Esophagus muscularis mucosa (tissue), 4 donors: ENCODE measurements around the gene SOBP. TPM values are rescaled to one million over a fixed set of nuclear protein-coding genes. Genes with fewer than 3 reads are reported as not detected.

ENCODE experiments used
- DNase-seq: peaks from one replicate; pipeline ENCODE4 v3.0.0-alpha.2; 2017; ENCODE audit errors: extremely low spot score
- H3K27ac ChIP-seq, 4 donors: fragments of 200-600 bp; sonication (generic); replicated peaks in 1 of 4; 1 replicate in 3 of 4; 2 replicates in 1 of 4; pipeline ENCODE4 v1.5.1; 2016 to 2019; ENCODE audit warnings: mild to moderate bottlenecking in 1 of 4
- H3K27me3 ChIP-seq, 4 donors: fragments of 200-600 bp; sonication (generic); one replicate each; pipeline versions ENCODE4 v1.5.1 to v1.6.0; 2016 to 2019
- H3K36me3 ChIP-seq, 4 donors: fragments of 200-600 bp; sonication (generic); one replicate each; pipeline ENCODE4 v1.5.1; 2016 to 2019
- H3K4me1 ChIP-seq, 4 donors: fragments of 200-600 bp; sonication (generic); one replicate each; pipeline ENCODE4 v1.5.1; 2016 to 2019
- H3K4me3 ChIP-seq, 4 donors: fragments of 200-600 bp; sonication (generic); 1 replicate in 2 of 4; 2 replicates in 2 of 4; pipeline ENCODE4 v1.5.1; 2016 to 2019; ENCODE audit warnings: mild to moderate bottlenecking in 4 of 4, moderate library complexity in 1 of 4
- H3K9me3 ChIP-seq, 4 donors: fragments of 200-600 bp; sonication (generic); 1 replicate in 3 of 4; 2 replicates in 1 of 4; pipeline ENCODE4 v1.5.1; 2016 to 2019
- EP300 ChIP-seq: sonication (generic); formaldehyde crosslinking; IDR thresholded peaks from one replicate; pipeline ENCODE4 v1.6.1; 2017; ENCODE audit warnings: antibody characterized with exemption
- POLR2A ChIP-seq: fragments of 450-650 bp; IDR thresholded peaks from one replicate; pipeline ENCODE4 v1.6.1; 2017; ENCODE audit warnings: antibody characterized with exemption, moderate library complexity, mild to moderate bottlenecking, low read depth
- POLR2AphosphoS5 ChIP-seq, 2 donors: sonication (generic); formaldehyde crosslinking; IDR thresholded peaks; one replicate each; pipeline ENCODE4 v1.6.1; 2017; ENCODE audit warnings: antibody characterized with exemption in 2 of 2
- WGBS: methylation state at CpG from one replicate; pipeline ENCODE4 v1.1.5; 2018; 5-methylcytosine and 5-hydroxymethylcytosine counted together
- intact Hi-C: fragments of 100-400 bp; cut with DNase I; formaldehyde crosslinking; loops from one replicate; pipeline ENCODE4 v1.15.1; 2023
- total RNA-seq, 4 donors: library from RNA; depleted of rRNA; stranded (reverse); fragments of >200 nt; gene quantifications; one replicate each; pipeline versions ENCODE4 v1.1.0 to v1.2.1, GENCODE V29; 2016
- TF ChIP-seq, protein P1 (sequence below), 3 experiments: fragments of 200-600 bp in 2 of 3; fragments of 450-650 bp in 1 of 3; sonication (generic) in 2 of 3; IDR thresholded peaks; one replicate each; pipeline ENCODE4 v1.5.1; 2017 to 2019; ENCODE audit warnings: antibody characterized with exemption in 3 of 3, mild to moderate bottlenecking in 2 of 3, moderate library complexity in 1 of 3

The SOBP gene
- total RNA-seq, 4 donors from 2014 or later, result 18.6 to 44.1 (median 27.6) TPM

DNA sequence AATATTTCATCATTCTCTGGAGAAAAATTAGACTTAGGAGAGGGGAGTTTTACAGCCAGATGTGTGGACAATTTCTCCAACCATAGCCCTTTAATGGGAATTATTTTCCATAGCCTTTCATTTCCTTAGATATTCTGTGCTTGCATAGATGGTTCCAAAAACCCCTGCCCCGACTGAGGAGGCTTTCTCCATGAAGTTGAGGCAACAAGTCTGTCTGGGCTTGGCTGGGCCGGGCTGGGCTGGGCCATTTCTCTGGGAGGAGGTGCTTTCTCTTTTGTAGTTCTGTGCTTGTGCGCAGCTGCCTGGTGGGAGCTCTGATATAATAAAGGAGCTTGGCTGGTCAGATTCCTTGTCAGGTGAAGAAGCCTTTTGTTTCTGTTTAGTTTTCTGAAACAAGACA, 71.4 kb downstream of the SOBP start:
- no peak for DNase-seq
- no peaks in the 10 kb centered on the region for H3K9me3 ChIP-seq
- no peak overlapping the region for H3K4me3 ChIP-seq
- H3K36me3 ChIP-seq, result no peaks in the 10 kb centered on the region
- H3K27me3 ChIP-seq, result no peaks in the 10 kb centered on the region
- 30% methylated on average over 3 of the region's 3 CpGs for WGBS
- no peak for TF ChIP-seq POLR2AphosphoS5 (IDR thresholded peaks at IDR 0.05)
- TF ChIP-seq, protein P1, sequence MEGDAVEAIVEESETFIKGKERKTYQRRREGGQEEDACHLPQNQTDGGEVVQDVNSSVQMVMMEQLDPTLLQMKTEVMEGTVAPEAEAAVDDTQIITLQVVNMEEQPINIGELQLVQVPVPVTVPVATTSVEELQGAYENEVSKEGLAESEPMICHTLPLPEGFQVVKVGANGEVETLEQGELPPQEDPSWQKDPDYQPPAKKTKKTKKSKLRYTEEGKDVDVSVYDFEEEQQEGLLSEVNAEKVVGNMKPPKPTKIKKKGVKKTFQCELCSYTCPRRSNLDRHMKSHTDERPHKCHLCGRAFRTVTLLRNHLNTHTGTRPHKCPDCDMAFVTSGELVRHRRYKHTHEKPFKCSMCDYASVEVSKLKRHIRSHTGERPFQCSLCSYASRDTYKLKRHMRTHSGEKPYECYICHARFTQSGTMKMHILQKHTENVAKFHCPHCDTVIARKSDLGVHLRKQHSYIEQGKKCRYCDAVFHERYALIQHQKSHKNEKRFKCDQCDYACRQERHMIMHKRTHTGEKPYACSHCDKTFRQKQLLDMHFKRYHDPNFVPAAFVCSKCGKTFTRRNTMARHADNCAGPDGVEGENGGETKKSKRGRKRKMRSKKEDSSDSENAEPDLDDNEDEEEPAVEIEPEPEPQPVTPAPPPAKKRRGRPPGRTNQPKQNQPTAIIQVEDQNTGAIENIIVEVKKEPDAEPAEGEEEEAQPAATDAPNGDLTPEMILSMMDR (IDR thresholded peaks at IDR 0.05), result no peak
- TF ChIP-seq EP300, result no peak
- TF ChIP-seq POLR2A, result no peak
- peaks cover 12 to 44% (median 31%) of the 10 kb centered on the region in 4 donors for H3K4me1 ChIP-seq
- peak overlapping the region; percentile 28 to 67 (median 53) for H3K27ac ChIP-seq
- intact Hi-C loops, result no loop called here

DNA sequence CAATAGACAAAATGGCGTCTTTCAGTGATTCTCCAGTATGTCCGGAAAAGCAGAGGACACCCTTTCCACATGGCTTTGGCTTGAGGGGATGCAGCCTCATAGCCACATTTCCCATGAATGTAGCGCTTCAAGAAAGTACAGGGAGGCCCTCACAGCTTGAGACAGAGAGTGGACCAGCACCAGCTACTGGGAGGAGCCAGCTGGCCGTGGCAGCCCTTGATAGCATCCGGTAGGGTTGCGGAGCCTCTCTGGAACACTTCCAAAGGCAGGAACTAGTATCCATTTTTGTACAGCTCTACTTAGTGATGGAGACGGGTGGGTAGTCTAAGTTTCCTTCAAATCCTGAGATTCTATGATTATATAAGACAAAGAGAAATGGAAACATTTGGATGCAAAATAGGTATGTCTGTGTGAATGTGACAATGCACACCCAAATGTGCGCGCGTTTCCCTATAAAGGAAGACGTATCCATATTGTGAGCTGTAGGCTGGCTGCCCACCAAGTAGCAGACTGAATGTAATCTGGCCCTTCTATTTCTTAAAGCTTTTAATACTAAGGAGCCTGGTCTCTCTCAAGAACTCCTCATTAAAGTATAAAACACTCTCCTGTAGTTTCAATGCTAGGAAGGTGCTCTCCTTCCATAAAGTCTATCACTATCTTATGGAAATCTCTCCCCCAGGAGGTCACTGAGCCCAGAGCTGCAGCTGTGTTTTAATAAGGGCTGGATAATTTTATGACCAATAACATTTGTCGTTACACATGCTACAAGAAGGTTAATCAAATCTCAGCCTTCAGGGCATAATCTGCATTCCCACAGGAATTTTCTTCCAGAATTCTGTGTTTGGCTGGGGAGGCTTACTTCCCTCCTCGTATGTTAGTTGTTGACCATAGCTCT, 74.0 kb downstream of the SOBP start:
- no peak overlapping the region for H3K4me3 ChIP-seq

DNA sequence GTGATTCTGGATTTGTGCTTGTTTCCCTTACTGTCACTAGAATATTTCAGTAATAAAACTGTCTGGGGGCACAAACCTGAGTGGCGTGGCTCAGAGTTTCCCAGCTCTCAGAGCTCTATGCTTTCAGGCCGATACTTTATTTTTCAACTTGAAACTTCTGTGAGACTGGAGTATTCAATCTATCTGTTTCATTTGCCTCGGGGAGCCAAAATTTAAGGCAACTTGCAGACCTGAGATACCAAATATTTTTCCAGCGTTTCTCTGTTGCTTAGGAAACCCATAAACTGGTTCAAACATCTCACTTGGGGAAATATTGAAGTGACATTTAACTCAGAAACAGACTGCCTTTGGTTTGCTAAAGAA, 74.7 kb downstream of the SOBP start:
- TF ChIP-seq POLR2AphosphoS5 (IDR thresholded peaks at IDR 0.05), result no peak
- no peak for TF ChIP-seq POLR2A
- no peak for TF ChIP-seq EP300
- TF ChIP-seq, protein P1 (IDR thresholded peaks at IDR 0.05), result no peak
- no peak for DNase-seq
- H3K4me3 ChIP-seq, result no peak overlapping the region
- WGBS, result 23% methylated on average over 4 of the region's 4 CpGs
- no peaks in the 10 kb centered on the region for H3K27me3 ChIP-seq
- peak overlapping the region; percentile 34 to 54 (median 48) for H3K27ac ChIP-seq
- intact Hi-C loops, result no loop called here
- no peaks in the 10 kb centered on the region for H3K9me3 ChIP-seq
- H3K4me1 ChIP-seq, result peaks cover 12 to 44% (median 31%) of the 10 kb centered on the region in 4 donors
- no peaks in the 10 kb centered on the region for H3K36me3 ChIP-seq

More for the DNA sequence above, 74.0 kb downstream of the SOBP start:
- intact Hi-C loops, result no loop called here
- TF ChIP-seq EP300 (no peak), POLR2AphosphoS5 (IDR thresholded peaks at IDR 0.05) (no peak), POLR2A (no peak)
- TF ChIP-seq, protein P1 (IDR thresholded peaks at IDR 0.05), result no peak
- no peaks in the 10 kb centered on the region for H3K36me3 ChIP-seq
- DNase-seq, result no peak
- no peaks in the 10 kb centered on the region for H3K27me3 ChIP-seq
- WGBS, result 61% methylated on average over 13 of the region's 13 CpGs
- peak overlapping the region; percentile 34 to 54 (median 48) for H3K27ac ChIP-seq
- H3K4me1 ChIP-seq, result peaks cover 12 to 44% (median 31%) of the 10 kb centered on the region in 4 donors
- H3K9me3 ChIP-seq, result no peaks in the 10 kb centered on the region

DNA sequence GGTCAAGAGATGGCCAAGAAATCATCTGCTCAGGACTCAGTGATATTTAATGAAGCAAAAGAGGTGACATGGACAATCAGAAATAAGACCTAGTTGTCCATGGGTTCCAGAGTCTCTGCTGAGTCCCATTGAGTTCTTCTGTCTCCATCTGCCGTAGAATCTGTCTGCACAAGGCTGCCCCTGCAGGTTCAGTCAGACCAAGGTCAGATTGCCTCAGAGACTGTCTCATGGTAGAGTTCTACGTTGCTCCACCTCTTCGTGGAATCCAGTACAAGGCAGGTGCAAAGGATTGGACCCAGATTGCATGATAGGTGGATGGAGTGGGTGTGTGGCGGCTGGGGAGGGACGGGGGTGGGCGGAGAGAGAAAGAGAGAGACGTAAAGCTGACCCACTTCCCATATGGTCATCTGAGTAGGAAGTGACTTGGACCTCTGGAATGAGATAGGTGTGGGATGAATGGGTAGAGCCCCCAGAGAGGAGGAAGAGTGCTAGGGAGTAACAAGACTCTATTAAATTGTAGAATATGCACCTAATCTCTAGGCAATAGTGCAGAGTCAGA, 75.3 kb downstream of the SOBP start:
- WGBS, result 85% methylated on average over 6 of the region's 7 CpGs
- H3K27ac ChIP-seq, result peak overlapping the region in 2 of 4 donors; percentile 28 to 34
- intact Hi-C loops, result no loop called here

More for the DNA sequence above, 75.3 kb downstream of the SOBP start:
- Histone ChIP-seq H3K4me3 (no peak overlapping the region), H3K27me3 (no peaks in the 10 kb centered on the region), H3K4me1 (peaks cover 12 to 39% (median 31%) of the 10 kb centered on the region in 4 donors), H3K9me3 (no peaks in the 10 kb centered on the region), H3K36me3 (no peaks in the 10 kb centered on the region)
- TF ChIP-seq EP300 (no peak), POLR2AphosphoS5 (IDR thresholded peaks at IDR 0.05) (no peak), POLR2A (no peak)
- TF ChIP-seq, protein P1 (IDR thresholded peaks at IDR 0.05), result no peak
- DNase-seq, result no peak
